ENCODE data around the gene ATP8A2. TPM values are rescaled to one million over a fixed set of nuclear protein-coding genes. Genes with fewer than 3 reads are reported as not detected.
"Not testable (repeated sequence)": the region's sequence is repeated elsewhere in the genome, so short reads cannot be mapped to it uniquely, and the experiment has no call there.

ATP8A2 gene
- total RNA-seq, 2 donors from 2014 or later, result 0.08 to 0.19 TPM

DNA sequence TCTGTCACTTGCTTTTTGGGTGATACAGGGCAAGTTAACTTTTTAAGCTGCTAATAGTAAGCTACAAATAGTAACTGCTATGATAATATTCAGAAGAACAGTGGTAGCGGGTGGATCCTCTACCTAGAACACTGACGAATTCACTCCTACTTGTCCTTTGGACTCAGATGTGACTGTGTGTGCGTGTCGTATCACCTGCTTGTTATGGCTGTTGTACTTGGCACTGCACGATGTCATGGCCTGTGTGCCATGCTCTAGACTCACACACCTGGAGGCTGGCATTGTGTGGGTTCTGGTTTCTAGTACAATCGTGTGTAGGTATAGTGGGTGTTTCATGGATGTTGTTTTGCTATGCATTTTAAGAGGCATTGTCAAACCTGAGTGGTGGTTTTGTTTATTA, 130.8 kb downstream of the ATP8A2 start:
- Histone ChIP-seq H3K4me1 (no peaks in the 10 kb centered on the region), H3K27me3 (no peaks in the 10 kb centered on the region), H3K27ac (no peak overlapping the region), H3K4me3 (no peak overlapping the region), H3K9me3 (no peaks in the 10 kb centered on the region), H3K36me3 (no peaks in the 10 kb centered on the region)
- no peak for DNase-seq (ENCODE audit: low spot score)
- TF ChIP-seq, protein P1, sequence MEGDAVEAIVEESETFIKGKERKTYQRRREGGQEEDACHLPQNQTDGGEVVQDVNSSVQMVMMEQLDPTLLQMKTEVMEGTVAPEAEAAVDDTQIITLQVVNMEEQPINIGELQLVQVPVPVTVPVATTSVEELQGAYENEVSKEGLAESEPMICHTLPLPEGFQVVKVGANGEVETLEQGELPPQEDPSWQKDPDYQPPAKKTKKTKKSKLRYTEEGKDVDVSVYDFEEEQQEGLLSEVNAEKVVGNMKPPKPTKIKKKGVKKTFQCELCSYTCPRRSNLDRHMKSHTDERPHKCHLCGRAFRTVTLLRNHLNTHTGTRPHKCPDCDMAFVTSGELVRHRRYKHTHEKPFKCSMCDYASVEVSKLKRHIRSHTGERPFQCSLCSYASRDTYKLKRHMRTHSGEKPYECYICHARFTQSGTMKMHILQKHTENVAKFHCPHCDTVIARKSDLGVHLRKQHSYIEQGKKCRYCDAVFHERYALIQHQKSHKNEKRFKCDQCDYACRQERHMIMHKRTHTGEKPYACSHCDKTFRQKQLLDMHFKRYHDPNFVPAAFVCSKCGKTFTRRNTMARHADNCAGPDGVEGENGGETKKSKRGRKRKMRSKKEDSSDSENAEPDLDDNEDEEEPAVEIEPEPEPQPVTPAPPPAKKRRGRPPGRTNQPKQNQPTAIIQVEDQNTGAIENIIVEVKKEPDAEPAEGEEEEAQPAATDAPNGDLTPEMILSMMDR (IDR thresholded peaks at IDR 0.05), result no peak

DNA sequence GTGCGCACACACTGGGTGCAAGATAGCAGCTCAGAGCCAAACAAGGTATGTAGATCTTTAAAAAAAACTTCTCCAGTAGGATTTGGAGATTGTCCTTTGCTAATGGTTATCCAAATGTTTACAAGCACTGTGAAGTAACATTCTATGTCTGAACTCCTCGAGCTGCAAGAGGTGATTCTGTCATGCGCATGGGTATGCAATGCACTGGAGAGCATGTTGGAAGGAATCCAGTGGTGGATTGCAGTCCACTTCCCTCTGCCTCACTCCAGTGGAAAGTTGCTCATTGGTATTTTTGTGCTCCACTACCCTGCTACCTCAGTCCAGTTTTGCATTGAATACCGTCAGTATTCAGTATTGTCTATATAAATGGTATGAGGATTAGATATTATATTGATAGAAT, 132.1 kb downstream of the ATP8A2 start:
- TF ChIP-seq, protein P1 (IDR thresholded peaks at IDR 0.05), result no peak
- no peak overlapping the region for H3K27ac ChIP-seq
- no peaks in the 10 kb centered on the region for H3K36me3 ChIP-seq
- H3K27me3 ChIP-seq, result no peaks in the 10 kb centered on the region
- DNase-seq (ENCODE audit: low spot score), result no peak
- no peak overlapping the region for H3K4me3 ChIP-seq
- H3K4me1 ChIP-seq, result no peaks in the 10 kb centered on the region
- H3K9me3 ChIP-seq, result no peaks in the 10 kb centered on the region

- H3K4me1 ChIP-seq, result no peaks in the 10 kb centered on the region
- peaks cover 0 to 9% of the 10 kb centered on the region in 2 donors for H3K9me3 ChIP-seq
- no peak overlapping the region for H3K4me3 ChIP-seq
- no peaks in the 10 kb centered on the region for H3K27me3 ChIP-seq
- no peaks in the 10 kb centered on the region for H3K36me3 ChIP-seq
- no peak for DNase-seq (ENCODE audit: low spot score)
- TF ChIP-seq, protein P1 (IDR thresholded peaks at IDR 0.05), result no peak
- no peak overlapping the region for H3K27ac ChIP-seq
Observed at GRCh38 chr13:25507841-25508240, 136.1 kb downstream of the ATP8A2 start.

DNA sequence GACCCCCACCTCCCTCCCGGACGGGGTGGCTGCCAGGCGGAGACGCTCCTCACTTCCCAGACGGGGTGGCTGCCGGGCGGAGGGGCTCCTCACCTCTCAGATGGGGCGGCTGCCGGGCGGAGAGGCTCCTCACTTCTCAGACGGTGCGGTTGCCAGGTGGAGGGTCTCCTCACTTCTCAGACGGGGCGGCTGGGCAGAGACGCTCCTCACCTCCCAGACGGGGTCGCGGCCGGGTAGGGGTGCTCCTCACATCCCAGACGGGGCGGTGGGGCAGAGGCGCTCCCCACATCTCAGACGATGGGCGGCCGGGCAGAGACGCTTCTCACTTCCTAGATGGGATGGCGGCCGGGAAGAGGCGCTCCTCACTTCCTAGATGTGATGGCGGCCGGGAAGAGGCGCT, 141.3 kb downstream of the ATP8A2 start:
- not testable (repeated sequence) for H3K9me3 ChIP-seq; H3K4me1 ChIP-seq; DNase-seq (ENCODE audit: low spot score); H3K27me3 ChIP-seq; H3K27ac ChIP-seq; H3K4me3 ChIP-seq; H3K36me3 ChIP-seq

DNA sequence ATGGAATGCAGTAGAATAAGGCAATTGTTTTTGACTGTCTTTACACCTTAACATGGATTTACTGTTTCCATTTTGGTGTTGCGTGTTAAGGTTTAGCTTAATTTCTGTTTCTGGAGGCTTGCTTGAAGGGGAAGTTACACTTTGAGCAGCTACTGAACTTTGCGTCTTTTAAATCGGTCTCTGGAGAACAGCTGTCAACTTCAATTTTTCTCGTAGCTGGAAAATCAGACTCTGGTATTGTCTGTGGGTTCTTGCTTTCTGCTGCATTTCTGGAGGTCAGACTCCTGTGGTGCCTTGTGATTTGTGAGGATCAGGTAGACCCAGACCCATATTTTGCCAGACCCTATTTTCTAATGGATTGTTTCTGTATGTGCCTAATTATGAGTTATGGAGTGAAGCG, 146.7 kb downstream of the ATP8A2 start:
- H3K36me3 ChIP-seq, result no peaks in the 10 kb centered on the region
- H3K27me3 ChIP-seq, result no peaks in the 10 kb centered on the region
- no peak overlapping the region for H3K4me3 ChIP-seq
- no peak for DNase-seq (ENCODE audit: low spot score)
- H3K27ac ChIP-seq, result no peak overlapping the region
- H3K9me3 ChIP-seq, result peaks cover 0 to 4% of the 10 kb centered on the region in 2 donors
- no peaks in the 10 kb centered on the region for H3K4me1 ChIP-seq
- TF ChIP-seq, protein P1 (IDR thresholded peaks at IDR 0.05), result no peak

DNA sequence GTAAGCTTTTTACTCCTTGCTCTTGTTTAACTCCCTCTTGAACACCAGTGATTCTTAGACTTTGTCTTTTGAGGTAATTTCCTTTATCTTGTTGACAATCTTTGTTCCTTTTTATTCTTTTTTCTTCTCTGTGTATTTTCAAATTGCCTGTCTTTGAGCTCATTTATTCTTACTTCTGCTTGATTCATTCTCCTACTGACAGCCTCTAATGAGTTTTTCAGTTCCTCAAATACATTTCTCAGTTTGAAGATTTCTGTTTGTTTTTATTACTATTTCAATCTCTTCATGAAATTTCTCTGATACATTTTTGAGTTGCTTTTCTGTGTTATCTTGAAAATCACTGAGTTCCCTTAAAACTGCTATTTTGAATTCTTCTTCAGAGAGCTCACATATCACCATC, 154.1 kb downstream of the ATP8A2 start:
- TF ChIP-seq, protein P1 (IDR thresholded peaks at IDR 0.05), result no peak
- Histone ChIP-seq H3K4me3 (no peak overlapping the region), H3K27ac (no peak overlapping the region), H3K27me3 (no peaks in the 10 kb centered on the region), H3K4me1 (no peaks in the 10 kb centered on the region), H3K36me3 (no peaks in the 10 kb centered on the region), H3K9me3 (peaks cover 0 to 31% of the 10 kb centered on the region in 2 donors)
- DNase-seq (ENCODE audit: low spot score), result no peak
